OCI-M2 (cell line): ENCODE data around the gene KIAA0408.
A peak's percentile ranks its signal among the peaks of the same experiment; 100 is the strongest.
"Not testable (repeated sequence)": the region's sequence is repeated elsewhere in the genome, so short reads cannot be mapped to it uniquely, and the experiment has no call there.

ENCODE experiments used
- DNase-seq: peaks from one replicate; lab custom pipeline; 2025; ENCODE audit not compliant: unreplicated experiment; lab: John Stamatoyannopoulos, UW

Gene KIAA0408

GRCh38 chr6:127420556-127420955 is 38.6 kb downstream of the KIAA0408 start:
- peak; percentile 55 for DNase-seq

- no peak for DNase-seq
These were observed 44.1 kb downstream of the KIAA0408 start for GRCh38 chr6:127415096-127415495.

GRCh38 chr6:127413123-127413522 is 46.1 kb downstream of the KIAA0408 start:
- not testable (repeated sequence) for DNase-seq

- DNase-seq: not testable (repeated sequence)
These were observed 47.2 kb downstream of the KIAA0408 start for GRCh38 chr6:127412016-127412415.
